HG03097 (cell line): ENCODE measurements around the gene SPATA7.
A peak's percentile ranks its signal among the peaks of the same experiment; 100 is the strongest.
"Not testable (repeated sequence)": the region's sequence is repeated elsewhere in the genome, so short reads cannot be mapped to it uniquely, and the experiment has no call there.

Experiments
- ATAC-seq: cut with Tn5 transposase; IDR thresholded peaks from one replicate; pipeline ENCODE4 v1.9.1; 2021; ENCODE audit not compliant: unreplicated experiment, low FRiP score

SPATA7 gene, protein sequence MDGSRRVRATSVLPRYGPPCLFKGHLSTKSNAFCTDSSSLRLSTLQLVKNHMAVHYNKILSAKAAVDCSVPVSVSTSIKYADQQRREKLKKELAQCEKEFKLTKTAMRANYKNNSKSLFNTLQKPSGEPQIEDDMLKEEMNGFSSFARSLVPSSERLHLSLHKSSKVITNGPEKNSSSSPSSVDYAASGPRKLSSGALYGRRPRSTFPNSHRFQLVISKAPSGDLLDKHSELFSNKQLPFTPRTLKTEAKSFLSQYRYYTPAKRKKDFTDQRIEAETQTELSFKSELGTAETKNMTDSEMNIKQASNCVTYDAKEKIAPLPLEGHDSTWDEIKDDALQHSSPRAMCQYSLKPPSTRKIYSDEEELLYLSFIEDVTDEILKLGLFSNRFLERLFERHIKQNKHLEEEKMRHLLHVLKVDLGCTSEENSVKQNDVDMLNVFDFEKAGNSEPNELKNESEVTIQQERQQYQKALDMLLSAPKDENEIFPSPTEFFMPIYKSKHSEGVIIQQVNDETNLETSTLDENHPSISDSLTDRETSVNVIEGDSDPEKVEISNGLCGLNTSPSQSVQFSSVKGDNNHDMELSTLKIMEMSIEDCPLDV

DNA sequence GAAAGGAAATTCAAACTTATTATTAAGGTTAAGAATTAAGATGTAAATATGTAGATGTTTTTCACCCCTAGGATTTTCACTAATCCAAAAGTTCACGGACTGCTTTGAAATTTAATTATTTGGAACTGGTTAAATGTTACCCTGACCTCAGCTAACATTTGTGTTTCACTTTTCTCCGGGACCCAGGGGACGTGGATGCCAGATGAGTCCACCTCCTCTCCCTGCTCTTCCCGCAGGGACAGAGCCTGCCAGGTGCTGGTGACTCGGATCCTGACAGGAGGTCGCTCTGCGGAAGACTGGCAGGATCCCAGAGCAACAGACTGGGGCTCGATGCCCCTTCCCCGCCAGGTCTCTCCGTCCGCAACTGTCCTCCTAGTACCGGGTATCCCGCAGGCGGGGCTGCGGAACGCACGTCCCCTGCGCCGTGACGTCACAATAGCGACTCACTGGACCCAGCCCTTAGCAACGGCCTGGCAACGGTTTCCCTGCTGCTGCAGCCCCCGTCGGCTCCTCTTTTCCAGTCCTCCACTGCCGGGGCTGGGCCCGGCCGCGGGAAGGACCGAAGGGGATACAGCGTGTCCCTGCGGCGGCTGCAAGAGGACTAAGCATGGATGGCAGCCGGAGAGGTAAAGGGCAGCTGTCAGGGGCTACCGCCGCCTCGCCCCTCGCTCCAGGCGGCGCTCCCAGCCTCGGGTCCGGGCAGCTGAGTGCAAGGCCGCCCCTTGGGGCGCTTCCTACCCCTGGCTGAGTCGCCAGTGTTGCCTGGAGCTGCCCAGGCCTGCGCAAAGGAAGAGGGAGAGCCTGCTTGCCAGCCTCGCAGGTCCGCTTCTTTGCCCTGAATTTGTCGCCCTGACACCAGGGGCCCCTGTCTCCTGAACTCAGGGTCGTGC, at the start of gene SPATA7:
Gene SPATA7, plus strand, starts transcription at position 446 of the 890 bp plus-strand sequence. Its CDS starts 162 bp downstream, at position 608.
- peak; percentile 100 for ATAC-seq

DNA sequence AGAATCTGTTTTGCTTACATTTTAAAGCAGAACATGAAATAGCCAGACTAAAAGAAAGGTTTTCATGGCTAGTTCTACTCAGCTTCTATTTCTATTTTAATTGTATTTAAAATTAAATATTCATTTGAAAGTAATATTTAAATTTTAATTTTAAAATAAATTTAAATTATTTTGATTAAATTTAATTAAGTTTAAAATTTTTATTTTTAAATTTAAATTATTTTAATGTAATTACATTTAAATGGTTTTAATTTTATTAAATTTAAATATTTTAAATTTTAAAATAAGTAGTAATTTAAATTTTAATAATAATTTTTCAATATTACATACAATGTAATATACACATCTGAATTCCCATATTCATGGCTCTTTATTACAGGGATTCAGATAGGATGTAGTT, 45.1 kb upstream of the SPATA7 start:
- no peak for ATAC-seq

DNA sequence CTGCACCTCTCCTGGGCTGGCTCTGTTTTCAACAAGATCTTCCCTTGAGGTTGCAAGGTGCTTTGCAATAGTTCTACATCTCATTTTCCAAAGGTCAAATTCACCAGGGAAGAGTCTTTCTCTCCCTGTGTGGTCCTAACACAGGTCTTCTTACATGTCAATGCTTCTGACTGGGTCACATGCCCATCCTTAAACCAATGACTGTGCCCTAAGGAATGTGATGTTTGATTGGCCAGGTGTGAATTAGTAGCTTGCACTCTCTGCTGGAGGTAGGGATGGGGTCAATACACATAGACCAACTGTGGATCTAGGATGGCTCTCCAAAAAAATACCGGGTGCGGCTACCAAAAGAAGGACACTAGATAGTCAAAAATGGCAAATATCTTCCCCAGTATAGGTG, 42.5 kb upstream of the SPATA7 start:
- ATAC-seq = no peak

DNA sequence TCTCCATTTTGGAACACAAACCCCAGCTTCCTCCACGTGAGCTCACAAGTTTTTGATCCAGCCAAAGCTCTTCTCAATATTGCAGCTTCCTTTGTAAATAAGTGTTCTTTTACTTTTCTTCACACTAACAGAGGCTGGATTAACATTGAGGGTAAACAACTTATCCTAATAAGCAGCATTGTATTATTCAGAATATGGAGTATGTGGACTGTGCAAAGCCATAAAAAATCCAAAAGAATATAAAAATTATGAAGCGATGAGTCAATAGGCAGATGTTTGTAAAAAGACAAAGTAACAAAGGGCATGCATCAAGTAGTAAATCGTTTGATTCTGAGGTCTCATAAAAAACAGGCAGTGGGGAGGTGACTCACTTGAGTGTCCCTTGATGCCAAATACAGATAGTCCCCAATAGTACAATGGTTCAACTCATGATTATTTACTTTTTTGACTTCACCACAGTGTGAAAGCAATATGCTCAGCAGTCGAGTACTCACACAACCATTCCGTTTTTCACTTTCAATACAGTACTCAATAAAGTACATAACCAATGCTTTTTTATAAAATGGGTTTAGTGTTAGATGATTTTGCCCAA, 39.3 kb upstream of the SPATA7 start:
- ATAC-seq = no peak

DNA sequence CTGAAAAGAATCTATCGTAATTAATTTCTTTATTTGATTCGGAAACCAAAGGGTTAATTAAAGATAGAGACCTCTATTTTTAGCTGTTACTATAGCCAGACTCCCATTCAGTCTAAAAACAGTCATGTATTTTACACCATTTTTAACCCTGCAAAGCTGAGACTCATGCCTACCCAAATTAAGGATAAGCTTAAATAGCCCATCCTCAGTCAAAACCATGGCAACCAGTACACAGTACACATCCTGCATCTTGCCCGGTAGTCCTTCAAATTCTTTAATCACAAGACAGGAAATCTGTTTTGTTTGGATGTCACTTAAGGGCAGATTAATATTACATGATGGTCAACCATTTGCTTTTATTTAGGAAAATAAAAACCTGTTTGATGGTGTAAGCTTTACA, 36.9 kb upstream of the SPATA7 start:
- no peak for ATAC-seq

DNA sequence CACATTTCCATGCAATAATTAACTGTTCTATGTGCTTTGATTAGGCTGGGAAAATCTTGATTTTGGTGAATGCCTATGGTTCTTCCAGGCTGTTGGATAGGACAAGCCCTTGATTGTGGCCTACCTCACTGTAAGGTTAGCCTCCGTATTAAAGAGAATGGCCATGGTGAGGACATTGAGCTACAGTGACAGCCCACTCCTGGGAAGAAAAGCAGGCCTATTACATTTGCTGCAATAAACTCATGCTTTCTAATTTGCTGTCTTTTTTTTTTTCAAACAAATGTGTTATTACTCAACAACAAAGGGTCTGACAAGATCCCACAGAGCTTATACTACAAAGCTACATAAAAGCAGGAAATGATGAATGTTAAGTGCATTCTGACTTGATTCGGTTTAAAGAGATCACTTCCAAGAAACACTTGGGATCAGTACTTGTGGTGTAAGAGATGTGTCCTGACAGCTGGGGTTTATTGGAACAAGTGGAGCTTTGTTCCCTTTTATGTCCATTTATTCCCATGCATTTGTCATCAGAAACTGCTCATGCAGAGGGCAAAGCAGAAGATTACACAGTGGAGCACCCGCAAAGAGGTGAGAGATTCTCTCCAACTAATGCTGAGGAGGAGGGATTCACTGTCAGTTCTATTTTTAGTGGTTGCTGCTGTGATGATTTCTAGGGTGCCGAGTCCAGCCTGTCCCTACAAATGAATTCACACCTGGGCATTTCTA, 33.3 kb upstream of the SPATA7 start:
- no peak for ATAC-seq

DNA sequence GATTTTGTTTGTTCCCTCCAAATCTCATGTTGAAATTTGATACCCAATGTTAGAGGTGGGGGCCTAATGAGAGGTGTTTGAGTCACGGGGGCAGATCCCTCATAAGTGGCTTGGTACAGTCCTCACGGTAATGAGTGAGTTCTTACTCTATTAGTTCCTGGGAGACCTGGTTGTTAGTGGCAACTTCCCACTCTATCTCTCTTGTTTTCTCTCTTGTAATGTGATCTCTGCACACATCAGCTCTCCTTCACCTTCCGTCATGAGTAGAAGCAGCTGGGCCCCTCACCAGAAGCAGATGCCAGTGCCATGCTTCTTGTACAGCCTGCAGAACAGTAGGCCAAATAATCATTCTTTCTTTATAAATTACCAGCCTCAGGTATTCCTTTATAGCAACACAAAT, 32.8 kb upstream of the SPATA7 start:
- ATAC-seq = no peak

DNA sequence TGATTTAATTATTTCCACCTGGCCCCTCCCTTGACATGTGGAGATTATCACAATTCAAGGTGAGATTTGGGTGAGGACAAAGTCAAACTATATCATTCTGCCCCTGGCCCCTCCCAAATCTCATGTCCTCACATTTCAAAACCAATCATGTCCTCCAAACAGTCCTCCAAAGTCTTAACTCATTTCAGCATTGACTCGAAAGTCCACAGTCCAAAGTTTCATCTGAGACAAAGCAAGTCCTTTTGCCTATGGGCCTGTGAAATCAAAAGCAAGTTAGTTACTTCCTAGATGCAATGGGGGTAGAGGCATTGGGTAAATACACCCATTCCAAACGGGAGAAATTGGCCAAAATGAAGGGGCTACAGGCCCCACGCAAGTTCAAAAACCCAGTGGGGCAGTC, 31.1 kb upstream of the SPATA7 start:
- ATAC-seq = no peak

DNA sequence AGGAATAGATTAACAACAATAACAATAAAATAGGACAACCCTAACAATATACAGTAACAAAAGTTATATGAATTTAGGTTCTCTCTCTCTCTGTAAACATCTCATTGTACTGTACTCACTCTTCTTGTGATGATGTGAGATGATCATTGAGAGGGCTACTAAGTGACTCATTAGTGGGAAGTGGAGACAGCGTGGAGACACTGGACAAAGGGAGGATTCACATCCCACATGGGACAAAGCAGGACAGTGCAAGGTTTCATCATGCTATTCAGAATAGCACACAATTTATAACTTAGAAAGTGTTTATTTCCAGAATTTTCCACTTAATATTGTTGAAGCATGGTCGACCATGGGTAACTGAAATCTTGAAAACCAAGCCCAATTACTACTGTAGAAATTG, 26.0 kb upstream of the SPATA7 start:
- ATAC-seq = no peak

DNA sequence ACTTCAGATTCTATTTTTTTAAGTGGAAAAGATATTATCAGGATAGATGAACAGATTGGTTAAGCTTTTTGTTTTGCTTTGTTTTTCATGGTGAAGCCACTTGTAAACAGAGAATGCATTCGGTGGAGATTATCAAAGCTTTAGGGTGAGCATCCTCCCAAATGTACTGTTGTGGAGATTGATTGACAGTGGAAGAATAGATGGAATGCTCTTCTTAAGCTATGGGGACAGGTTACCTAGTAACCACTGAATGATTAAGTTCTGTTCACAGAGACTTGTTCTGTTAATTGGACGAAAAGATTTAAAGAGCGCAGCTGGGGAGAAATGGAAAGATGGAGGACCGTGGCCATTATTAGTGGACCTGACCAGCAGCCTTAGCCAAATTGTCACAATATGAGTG, 21.8 kb upstream of the SPATA7 start:
- no peak for ATAC-seq

DNA sequence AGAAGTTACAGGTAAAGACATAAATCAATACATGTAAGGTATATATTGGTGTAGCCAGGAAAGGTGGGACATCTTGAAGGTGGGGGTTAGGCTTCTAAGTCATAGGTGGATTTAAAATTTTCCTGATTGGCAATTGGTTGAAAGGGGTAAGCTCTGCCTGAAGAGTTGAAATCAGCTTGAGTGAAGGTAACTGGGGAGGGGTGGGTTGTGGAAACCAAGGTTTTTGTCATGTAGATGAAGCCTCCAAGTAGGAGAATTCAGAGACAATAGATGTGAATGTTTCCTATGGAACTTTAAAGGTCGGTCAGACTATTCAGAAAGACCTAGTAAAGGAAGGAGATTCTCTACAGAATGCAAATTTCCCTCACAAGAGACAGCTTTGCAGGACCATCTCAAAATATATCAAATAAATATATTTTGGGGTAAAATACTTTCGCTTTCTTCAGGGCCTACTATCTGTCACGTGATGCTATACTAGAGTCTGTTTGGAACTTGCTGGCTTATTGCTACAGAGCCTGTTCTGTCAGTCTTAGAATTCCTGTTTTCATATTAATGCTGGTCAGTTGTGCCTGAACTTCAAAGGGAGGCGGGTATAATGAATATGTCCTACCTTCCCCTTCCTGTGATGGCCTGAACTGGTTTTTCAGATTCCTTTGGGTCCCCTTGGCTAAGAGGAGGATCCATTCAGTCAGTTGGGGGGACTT, 20.6 kb upstream of the SPATA7 start:
- ATAC-seq = no peak

DNA sequence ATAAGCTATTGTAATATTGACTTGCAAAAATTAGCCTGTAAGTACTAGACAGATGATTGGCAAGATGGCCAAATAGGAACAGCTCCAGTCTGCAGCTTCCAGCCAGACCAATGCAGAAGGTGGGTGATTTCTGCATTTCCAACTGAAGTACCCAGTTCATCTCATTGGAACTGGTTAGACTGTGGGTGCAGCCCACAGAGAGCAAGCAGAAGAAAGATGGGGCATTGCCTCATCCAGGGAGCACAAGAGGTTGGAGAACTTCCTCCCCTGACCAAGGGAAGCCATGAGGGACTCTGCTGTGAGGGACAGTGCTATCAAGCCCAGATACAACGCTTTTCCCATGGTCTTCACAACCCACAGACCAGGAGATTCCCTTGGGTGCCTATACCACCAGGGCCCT, 16.0 kb upstream of the SPATA7 start:
- no peak for ATAC-seq

DNA sequence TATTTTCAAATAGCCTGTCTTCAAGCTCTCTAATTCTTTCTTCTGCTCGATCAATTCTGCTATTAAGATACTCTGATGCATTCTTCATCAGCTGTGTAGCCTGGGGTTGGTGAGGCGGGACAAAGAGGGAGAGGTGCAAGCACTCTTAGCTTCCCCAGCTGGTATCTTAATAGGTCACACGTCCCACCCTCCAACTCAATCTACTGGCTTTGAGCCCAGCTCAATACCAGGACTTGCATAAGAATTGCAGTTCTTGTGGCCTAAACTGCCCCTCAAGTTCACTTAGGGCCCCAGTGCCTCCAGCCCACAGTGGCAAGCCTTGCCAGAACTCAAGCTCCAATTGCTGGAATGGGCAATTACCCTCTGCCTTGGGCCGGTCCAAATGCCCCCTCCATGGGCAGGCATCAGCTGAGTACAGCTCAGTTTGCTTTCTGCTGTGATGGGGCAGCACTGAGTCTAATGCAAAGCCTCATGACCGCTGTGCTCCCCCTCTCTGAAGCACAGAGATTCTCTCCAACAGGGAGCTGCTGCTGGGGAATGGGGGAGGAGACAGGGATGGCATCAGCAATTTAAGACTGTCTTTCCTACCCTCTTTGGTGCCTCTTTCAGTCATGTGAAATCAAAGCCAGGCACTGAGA, 5.6 kb upstream of the SPATA7 start:
- ATAC-seq = no peak

DNA sequence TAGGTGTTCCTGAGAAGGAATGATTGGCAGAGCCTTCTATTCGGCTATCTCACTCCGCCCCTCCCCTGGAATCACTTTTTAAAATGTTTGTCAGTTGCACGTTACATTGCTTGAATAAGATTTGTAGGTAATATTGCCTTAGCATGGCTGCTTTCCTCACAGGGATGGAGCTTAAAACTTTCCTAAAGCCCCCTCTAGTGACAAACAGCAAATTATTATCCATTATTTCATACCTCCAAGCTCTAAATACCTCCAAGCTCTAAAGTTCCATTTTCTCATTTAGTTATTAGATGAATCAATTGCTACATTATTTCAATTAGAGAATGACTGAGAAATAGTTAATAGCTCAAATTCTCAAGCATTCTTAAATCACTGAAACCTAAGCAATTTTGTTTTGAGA, 5.1 kb upstream of the SPATA7 start:
- no peak for ATAC-seq

DNA sequence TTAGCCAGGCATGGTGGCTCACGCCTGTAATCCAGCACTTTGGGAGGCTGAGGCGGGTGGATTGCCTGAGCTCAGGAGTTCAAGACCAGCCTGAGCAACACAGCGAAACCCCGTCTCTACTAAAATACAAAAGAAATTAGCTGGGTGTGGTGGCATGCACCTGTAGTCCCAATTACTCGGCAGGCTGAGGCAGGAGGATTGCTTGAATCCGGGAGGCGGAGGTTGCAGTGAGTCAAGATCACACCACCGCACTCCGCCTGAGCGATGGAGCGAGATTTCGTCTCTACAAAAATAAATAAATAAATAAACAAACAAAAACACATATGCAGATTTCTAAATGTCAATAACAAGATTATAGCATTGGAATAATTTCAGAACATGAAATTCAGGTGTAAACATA, 3.8 kb upstream of the SPATA7 start:
- ATAC-seq = not testable (repeated sequence)

DNA sequence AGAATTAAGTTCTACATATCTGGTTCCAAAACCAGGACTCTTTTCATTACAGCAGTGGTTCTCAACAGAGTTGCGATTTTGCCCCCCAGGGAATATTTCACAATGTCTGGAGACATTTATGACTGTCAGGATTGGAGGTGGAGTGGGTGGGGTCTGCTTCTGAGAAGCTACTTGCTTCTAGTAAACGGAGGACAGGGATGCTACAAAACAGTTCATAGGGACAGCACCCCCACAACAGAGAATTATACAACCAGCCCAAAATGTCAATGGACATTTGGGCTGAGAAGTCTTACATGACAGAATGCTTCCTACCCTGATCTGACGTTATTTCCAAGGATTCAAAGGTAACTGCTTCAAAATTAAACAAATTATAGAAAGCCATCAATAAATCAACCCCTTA, 739 bp upstream of the SPATA7 start:
- no peak for ATAC-seq

DNA sequence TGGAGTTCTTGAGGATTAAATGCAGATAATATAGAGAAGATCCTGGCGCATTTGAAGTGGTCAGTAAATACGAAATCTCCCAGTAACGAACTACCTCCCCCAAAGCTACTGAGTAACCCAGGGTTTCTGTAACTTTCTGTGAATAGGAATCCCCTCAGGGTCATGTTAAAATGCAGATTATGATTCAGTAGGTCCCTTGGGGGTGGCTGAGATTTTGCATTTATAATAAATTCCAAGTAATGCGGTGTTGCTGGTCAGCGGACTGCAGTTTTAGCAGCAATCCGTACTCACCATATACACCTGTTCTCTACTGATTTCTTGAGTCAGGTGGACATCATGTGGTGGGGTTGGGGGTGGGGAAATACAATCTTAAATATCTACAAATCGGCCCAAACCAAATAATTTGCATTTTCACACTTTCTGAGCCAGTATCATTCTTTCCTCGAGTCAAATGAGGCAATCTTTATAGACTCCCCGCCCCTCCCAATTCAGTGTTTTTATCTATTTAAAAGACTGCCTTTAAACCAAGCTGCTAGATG, 868 bp downstream of the SPATA7 start:
- ATAC-seq = no peak

DNA sequence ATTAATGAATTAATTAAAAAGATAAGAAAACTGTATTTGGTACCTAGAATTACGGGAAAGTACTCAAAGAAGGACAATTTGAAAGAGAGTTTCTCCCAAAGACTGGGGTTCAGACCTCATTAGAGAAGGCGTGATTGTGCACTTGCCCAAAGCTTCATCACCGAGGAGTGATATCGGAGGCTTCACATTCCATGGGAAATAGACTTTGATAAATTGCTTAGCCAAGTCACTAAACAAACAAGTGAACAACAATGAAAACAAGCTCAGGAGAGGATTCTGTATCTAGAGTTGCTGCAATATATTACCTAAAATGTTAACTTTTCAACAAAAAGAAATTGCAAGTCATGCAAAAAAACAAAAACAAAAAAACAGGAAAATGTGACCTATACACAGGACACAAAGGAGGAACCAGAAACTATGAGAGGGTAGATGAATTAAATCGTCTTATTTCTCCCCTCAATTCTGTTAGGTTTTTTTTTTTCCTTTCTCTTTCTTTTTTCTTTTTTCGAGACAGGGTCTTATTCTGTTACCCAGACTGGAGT, 3.4 kb downstream of the SPATA7 start:
- no peak for ATAC-seq

DNA sequence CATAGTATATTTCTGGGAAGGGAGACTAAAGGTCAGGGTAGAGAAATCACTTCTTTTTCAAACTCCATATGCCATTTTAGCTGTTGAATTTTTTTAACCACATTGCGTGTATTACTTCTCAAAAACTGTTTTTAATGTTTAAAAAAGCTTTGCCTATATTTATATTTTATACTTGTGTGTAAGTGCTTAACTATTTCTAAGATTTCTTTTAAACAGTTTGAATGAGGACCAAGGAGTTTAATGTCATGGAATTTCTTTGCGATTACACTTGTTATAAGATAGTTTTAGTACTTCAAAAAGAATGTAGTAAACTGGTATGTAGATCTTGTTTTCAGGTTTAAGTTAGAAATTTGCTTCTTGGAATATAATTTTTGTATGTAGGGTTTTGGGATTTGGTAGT, 7.2 kb downstream of the SPATA7 start:
- ATAC-seq = no peak
